Hepatocyte (in vitro differentiated cells): ENCODE data around the gene SNRNP25.

ENCODE experiments used
- EZH2 ChIP-seq: fragments of 200-600 bp; sonication (generic); IDR thresholded peaks from 2 replicates; pipeline ENCODE4 v1.6.1; 2016; ENCODE audit warnings: antibody characterized with exemption, mild to moderate bottlenecking, borderline replicate concordance
- EZH2phosphoT487 ChIP-seq: fragments of 200-600 bp; sonication (generic); IDR thresholded peaks from one replicate; pipeline ENCODE4 v1.6.1; 2018; ENCODE audit warnings: antibody characterized with exemption, mild to moderate bottlenecking, low read depth, moderate library complexity; ENCODE audit not compliant: unreplicated experiment, severe bottlenecking
- TF ChIP-seq, protein P1 (sequence below): fragments of 200-600 bp; sonication (generic); IDR thresholded peaks from 2 replicates; pipeline ENCODE4 v1.5.1; 2016; ENCODE audit warnings: antibody characterized with exemption, mild to moderate bottlenecking; ENCODE audit not compliant: poor library complexity

DNA sequence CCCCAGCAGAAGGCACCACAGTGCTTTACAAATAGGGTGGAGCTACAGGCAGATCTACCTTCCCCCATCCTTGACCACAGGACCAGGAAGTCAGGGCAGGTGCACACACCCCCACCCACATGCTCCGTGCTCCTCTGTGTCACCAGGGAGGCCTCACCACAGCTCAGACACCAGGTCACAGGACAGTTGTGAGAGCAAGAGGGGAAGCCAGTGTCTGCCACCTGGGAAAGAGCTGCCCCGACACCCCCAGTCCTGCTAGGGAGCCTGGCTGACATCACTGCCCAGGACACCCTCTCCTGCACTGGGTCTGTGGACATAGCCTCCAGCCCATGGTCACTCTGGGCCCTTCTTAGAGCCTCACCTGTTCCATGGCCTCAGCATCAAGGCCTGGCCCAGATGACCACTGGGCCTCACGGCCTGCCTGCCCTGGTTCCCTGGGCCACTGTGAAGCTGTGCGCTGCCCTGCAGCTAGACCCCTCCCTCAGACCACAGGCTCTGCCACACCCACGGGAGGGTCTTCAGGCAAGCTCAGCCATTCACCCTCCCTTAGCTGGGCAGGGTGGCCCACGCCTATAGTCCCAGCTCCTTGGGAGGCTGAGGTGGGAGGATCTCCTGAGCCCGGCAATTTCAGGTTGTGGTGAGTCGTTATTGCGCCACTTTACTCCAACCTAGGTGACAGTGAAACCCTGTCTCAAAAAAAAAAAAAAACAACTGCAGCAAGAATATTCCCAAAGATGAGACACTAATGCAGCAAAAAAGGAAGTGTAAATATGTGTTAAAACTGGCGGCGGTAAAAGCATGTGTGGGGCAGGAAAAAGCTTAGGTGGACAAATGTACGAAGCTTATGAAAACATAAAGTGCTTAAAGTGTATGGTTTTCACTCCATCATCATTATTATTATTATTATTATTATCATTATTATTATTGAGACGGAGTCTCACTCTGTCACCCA lies 14.4 kb upstream of the SNRNP25 start:
- TF ChIP-seq, protein P1, sequence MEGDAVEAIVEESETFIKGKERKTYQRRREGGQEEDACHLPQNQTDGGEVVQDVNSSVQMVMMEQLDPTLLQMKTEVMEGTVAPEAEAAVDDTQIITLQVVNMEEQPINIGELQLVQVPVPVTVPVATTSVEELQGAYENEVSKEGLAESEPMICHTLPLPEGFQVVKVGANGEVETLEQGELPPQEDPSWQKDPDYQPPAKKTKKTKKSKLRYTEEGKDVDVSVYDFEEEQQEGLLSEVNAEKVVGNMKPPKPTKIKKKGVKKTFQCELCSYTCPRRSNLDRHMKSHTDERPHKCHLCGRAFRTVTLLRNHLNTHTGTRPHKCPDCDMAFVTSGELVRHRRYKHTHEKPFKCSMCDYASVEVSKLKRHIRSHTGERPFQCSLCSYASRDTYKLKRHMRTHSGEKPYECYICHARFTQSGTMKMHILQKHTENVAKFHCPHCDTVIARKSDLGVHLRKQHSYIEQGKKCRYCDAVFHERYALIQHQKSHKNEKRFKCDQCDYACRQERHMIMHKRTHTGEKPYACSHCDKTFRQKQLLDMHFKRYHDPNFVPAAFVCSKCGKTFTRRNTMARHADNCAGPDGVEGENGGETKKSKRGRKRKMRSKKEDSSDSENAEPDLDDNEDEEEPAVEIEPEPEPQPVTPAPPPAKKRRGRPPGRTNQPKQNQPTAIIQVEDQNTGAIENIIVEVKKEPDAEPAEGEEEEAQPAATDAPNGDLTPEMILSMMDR, result no peak
- no peak for TF ChIP-seq EZH2
- no peak for TF ChIP-seq EZH2phosphoT487
